ENCODE data around the gene CHST6. TPM values are rescaled to one million over a fixed set of nuclear protein-coding genes. Genes with fewer than 3 reads are reported as not detected.

CHST6 gene
- total and polyA plus RNA-seq, 2 donors (not counting 1 experiment from before 2014, with no cell fraction given): 0.17 TPM; not detected in 1

GRCh38 chr16:75537776-75538175 is 42.5 kb upstream of the CHST6 start:
- Mint-ChIP-seq H3K27me3 (peaks cover 3% of the 10 kb centered on the region), H3K27ac (no peak overlapping the region), H3K4me3 (no peak overlapping the region), H3K9me3 (ENCODE audit: insufficient read depth) (no peaks in the 10 kb centered on the region), H3K4me1 (no peaks in the 10 kb centered on the region)
- no peak for DNase-seq
- WGBS (ENCODE audit: insufficient coverage): 100% methylated on average over 1 of the region's 4 CpGs
- Histone ChIP-seq H3K27ac (ENCODE audit: low read length in 2 of 2) (no peak overlapping the region), H3K27me3 (replicated peaks in 1 of 4; ENCODE audit: control extremely low read depth in 1 of 4, control insufficient read depth in 3 of 4, insufficient read depth in 4 of 4, low read length in 3 of 4) (no peaks in the 10 kb centered on the region), H3K36me3 (replicated peaks in 1 of 2; ENCODE audit: control extremely low read depth in 1 of 2, control insufficient read depth in 1 of 2, extremely low read depth in 1 of 2, insufficient read depth in 2 of 2, low read length in 1 of 2) (no peaks in the 10 kb centered on the region), H3K9me3 (ENCODE audit: control extremely low read depth in 1 of 3, control insufficient read depth in 2 of 3, insufficient read depth in 1 of 3, low read length in 2 of 3) (no peaks in the 10 kb centered on the region), H2AFZ (ENCODE audit: insufficient read depth, low read depth, low read length, poor library complexity, severe bottlenecking) (no peak overlapping the region), H3K4me3 (ENCODE audit: control extremely low read depth in 1 of 5, extremely low read depth in 1 of 5, insufficient read depth in 1 of 5, low read depth in 2 of 5, low read length in 4 of 5) (no peak overlapping the region), H4K20me1 (ENCODE audit: control insufficient read depth, insufficient read depth, low read length, poor library complexity, severe bottlenecking) (no peaks in the 10 kb centered on the region), H3K4me2 (replicated peaks; ENCODE audit: low read depth, low read length, poor library complexity, severe bottlenecking) (no peak overlapping the region), H3K9ac (ENCODE audit: low read length) (no peak overlapping the region), H3K79me2 (ENCODE audit: control insufficient read depth, insufficient read depth, low read length) (no peaks in the 10 kb centered on the region), H3K4me1 (ENCODE audit: control insufficient read depth in 2 of 2, insufficient read depth in 2 of 2, low read length in 2 of 2) (no peaks in the 10 kb centered on the region)
- CTCF ChIA-PET: no interaction called here
- intact Hi-C loops (cut with micrococcal nuclease): no loop called here
- ATAC-seq (ENCODE audit: low read depth): no peak
- POLR2A ChIA-PET: no interaction called here
- no peak for TF ChIP-seq EZH2 (IDR thresholded peaks at IDR 0.05; ENCODE audit: borderline replicate concordance, insufficient read depth, low read depth, low read length, poor library complexity, severe bottlenecking)
- no peak for TF ChIP-seq CTCF (IDR thresholded peaks at IDR 0.05)

- H3K27ac Mint-ChIP-seq: no peak within 1 kb of the TSS
- intact Hi-C loops (cut with micrococcal nuclease): no loop called here
- no peaks in the 10 kb centered on the region for H3K79me2 ChIP-seq (ENCODE audit: control insufficient read depth, insufficient read depth, low read length)
- H3K27me3 ChIP-seq (replicated peaks in 1 of 4; ENCODE audit: control extremely low read depth in 1 of 4, control insufficient read depth in 3 of 4, insufficient read depth in 4 of 4, low read length in 3 of 4): no peaks in the 10 kb centered on the region
- ATAC-seq (ENCODE audit: low read depth): no peak
- H3K9me3 ChIP-seq (ENCODE audit: control extremely low read depth in 1 of 3, control insufficient read depth in 2 of 3, insufficient read depth in 1 of 3, low read length in 2 of 3): no peaks in the 10 kb centered on the region
- no peak within 1 kb of the TSS for H3K4me3 Mint-ChIP-seq
- H4K20me1 ChIP-seq (ENCODE audit: control insufficient read depth, insufficient read depth, low read length, poor library complexity, severe bottlenecking): no peaks in the 10 kb centered on the region
- H3K27me3 Mint-ChIP-seq: peaks cover 6% of the 10 kb centered on the region
- CTCF ChIA-PET: no interaction called here
- no peak within 1 kb of the TSS for H3K27ac ChIP-seq (ENCODE audit: low read length in 2 of 2)
- H3K4me3 ChIP-seq (ENCODE audit: control extremely low read depth in 1 of 5, extremely low read depth in 1 of 5, insufficient read depth in 1 of 5, low read depth in 2 of 5, low read length in 4 of 5): no peak within 1 kb of the TSS
- POLR2A ChIA-PET: no interaction called here
- H3K9me3 Mint-ChIP-seq (ENCODE audit: insufficient read depth): no peaks in the 10 kb centered on the region
- no peak within 1 kb of the TSS for H3K4me2 ChIP-seq (replicated peaks; ENCODE audit: low read depth, low read length, poor library complexity, severe bottlenecking)
- no peaks in the 10 kb centered on the region for H3K4me1 ChIP-seq (ENCODE audit: control insufficient read depth in 2 of 2, insufficient read depth in 2 of 2, low read length in 2 of 2)
- WGBS (ENCODE audit: insufficient coverage): 100% methylated on average over 5 of the region's 7 CpGs
- no peaks in the 10 kb centered on the region for H3K36me3 ChIP-seq (replicated peaks in 1 of 2; ENCODE audit: control extremely low read depth in 1 of 2, control insufficient read depth in 1 of 2, extremely low read depth in 1 of 2, insufficient read depth in 2 of 2, low read length in 1 of 2)
- no peak within 1 kb of the TSS for H3K9ac ChIP-seq (ENCODE audit: low read length)
- TF ChIP-seq CTCF (IDR thresholded peaks at IDR 0.05): no peak
- TF ChIP-seq EZH2 (IDR thresholded peaks at IDR 0.05; ENCODE audit: borderline replicate concordance, insufficient read depth, low read depth, low read length, poor library complexity, severe bottlenecking): no peak
- H3K4me1 Mint-ChIP-seq: no peaks in the 10 kb centered on the region
- H2AFZ ChIP-seq (ENCODE audit: insufficient read depth, low read depth, low read length, poor library complexity, severe bottlenecking): no peak within 1 kb of the TSS
- no peak for DNase-seq
Observed at GRCh38 chr16:75535901-75536300, 40.7 kb upstream of the CHST6 start, which contains the start of gene CHST5. TSS of gene CHST5 (minus strand) at chr16:75536108. CDS start at chr16:75530384, 5,724 bp downstream.

All from B cell (primary cell).